Spleen (tissue), 7 donors: ENCODE measurements around the gene SNCAIP.
"Not testable (repeated sequence)": the region's sequence is repeated elsewhere in the genome, so short reads cannot be mapped to it uniquely, and the experiment has no call there.

ENCODE experiments used
- CTCF ChIP-seq, 11 experiments: fragments of 200-600 bp in 7 of 11; fragments of 450-650 bp in 4 of 11; sonication (generic) in 4 of 11; IDR thresholded peaks in 8 of 11; conservative IDR thresholded peaks in 3 of 11; 1 replicate in 7 of 11; 2 replicates in 4 of 11; pipeline versions ENCODE4 v1.4.0 to v1.8.0; 2016 to 2021; ENCODE audit warnings: antibody characterized with exemption in 11 of 11, inconsistent platforms in 4 of 11, mild to moderate bottlenecking in 1 of 11
- POLR2AphosphoS5 ChIP-seq, 3 donors: sonication (generic); formaldehyde crosslinking; IDR thresholded peaks; one replicate each; pipeline ENCODE4 v1.5.1; 2017; ENCODE audit warnings: antibody characterized with exemption in 3 of 3
- donor health status: DM: no; HTN: no; CAD: no; lungs with moderate emphysema.
- donor health status: DM: no; HTN: no; CAD: no.
- donor health status: DM: no; HTN: no; CAD: no.

- TF ChIP-seq CTCF (IDR thresholded peaks at IDR 0.05 in 8 of 11, conservative IDR thresholded peaks at IDR 0.05 in 3 of 11); POLR2AphosphoS5 (IDR thresholded peaks at IDR 0.05): not testable (repeated sequence)
Measured at GRCh38 chr5:122353361-122353760, 41.3 kb downstream of the SNCAIP start.
